Upper lobe of left lung (tissue), 4 donors: ENCODE results near the gene BNIP5.

Experiments used
- CTCF ChIP-seq, 6 experiments: fragments of 450-650 bp in 4 of 6; fragments of 200-600 bp in 2 of 6; sonication (generic) in 2 of 6; IDR thresholded peaks; one replicate each; pipeline ENCODE4 v1.5.1; 2016 to 2019; ENCODE audit warnings: antibody characterized with exemption in 6 of 6
- POLR2A ChIP-seq, 4 donors: fragments of 450-650 bp; IDR thresholded peaks; one replicate each; pipeline ENCODE4 v1.5.1; 2016 to 2017; ENCODE audit warnings: antibody characterized with exemption in 4 of 4, mild to moderate bottlenecking in 2 of 4
- POLR2AphosphoS5 ChIP-seq, 2 donors: sonication (generic); formaldehyde crosslinking; IDR thresholded peaks; one replicate each; pipeline ENCODE4 v1.5.1; 2017; ENCODE audit warnings: antibody characterized with exemption in 2 of 2

DNA sequence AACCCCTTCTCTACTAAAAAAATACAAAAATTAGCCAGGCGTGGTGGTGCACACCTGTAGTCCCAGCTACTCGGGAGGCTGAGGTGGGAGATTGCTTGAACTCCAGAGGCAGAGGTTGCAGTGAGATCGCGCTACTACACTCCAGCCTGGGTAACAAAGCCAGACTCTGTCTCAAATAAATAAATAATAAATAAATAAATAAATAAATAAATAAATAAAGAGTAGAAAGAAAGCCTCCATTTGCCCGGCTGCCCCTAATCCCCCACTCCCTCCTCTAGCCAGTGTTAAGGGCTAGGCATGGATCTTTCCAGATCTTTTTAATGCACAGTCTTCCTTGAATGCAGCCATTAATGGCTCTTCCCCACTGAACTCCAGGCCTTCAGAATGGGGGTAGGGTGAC, 63.6 kb downstream of the BNIP5 start:
- no peak for TF ChIP-seq CTCF (IDR thresholded peaks at IDR 0.05)
- no peak for TF ChIP-seq POLR2AphosphoS5 (IDR thresholded peaks at IDR 0.05)
- no peak for TF ChIP-seq POLR2A (IDR thresholded peaks at IDR 0.05)
